Measurements from ENCODE around the gene S1PR1.
A peak's percentile ranks its signal among the peaks of the same experiment; 100 is the strongest.

The S1PR1 gene

DNA sequence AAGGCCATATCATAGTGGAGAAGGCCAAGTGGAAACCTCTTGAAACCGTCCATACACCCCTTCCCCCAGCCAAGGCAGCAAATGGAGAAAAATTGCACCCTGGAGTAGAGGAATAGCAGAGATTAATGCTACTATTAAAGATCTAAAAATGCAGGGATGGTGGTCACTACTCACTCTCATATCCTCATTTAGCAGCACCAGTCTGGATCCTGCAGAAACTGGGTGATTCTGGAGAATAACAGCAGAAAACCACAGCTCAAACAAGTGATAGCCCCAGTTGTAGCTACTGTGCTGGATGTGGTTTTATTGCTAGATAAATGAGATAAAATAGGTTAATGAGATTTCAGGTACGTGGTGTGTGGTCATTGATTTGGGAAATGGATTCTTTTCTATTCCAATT lies 30.3 kb downstream of the S1PR1 start:
- Mint-ChIP-seq H3K4me1 (ENCODE audit: low read depth) (peaks cover 31% of the 10 kb centered on the region), H3K4me3 (no peak overlapping the region), H3K9me3 (peaks cover 15% of the 10 kb centered on the region), H3K36me3 (ENCODE audit: low read depth) (peaks cover 14% of the 10 kb centered on the region), H3K27ac (no peak overlapping the region), H3K27me3 (ENCODE audit: low read depth) (no peaks in the 10 kb centered on the region)

DNA sequence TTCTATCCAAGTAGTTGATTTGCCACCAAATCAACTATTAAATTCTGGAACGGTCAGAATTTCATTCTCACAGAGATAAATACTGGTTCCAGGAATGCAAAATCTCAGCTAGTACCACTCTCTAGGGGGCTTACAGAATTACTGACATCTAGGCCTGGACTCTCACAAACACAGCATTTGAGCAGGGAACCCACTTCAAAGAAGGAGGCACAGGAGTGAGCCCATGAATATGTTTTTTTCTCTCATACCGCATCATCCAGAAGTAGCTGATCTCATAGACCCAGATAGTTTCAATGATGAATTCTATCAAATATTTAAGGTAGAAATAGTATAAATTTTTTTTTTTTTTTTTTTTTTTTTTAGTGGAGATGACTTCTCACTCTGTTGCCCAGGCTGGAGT lies 32.1 kb downstream of the S1PR1 start:
- Mint-ChIP-seq H3K9me3 (peaks cover 25% of the 10 kb centered on the region), H3K36me3 (ENCODE audit: low read depth) (peaks cover 18% of the 10 kb centered on the region), H3K27ac (no peak overlapping the region), H3K27me3 (ENCODE audit: low read depth) (no peaks in the 10 kb centered on the region), H3K4me1 (ENCODE audit: low read depth) (peaks cover 21% of the 10 kb centered on the region), H3K4me3 (no peak overlapping the region)

DNA sequence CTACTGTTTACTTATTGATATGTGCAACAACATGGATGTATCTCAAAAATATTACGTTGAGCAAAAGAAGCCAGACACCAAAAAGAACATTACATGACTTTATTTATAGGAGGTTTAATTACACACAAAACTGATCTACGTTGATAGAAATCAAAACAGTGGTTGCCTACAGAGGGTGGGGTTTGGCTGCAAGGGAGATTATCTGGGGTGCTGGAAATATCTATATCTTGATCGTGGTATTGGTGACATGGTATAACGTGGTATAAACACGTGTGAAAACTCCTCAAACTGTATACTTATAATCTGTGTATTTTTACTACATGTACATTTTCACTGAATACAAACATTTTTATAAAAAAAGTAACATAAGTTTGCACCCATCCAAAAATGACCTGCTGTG lies 38.9 kb downstream of the S1PR1 start:
- no peak overlapping the region for H3K4me3 Mint-ChIP-seq
- peaks cover 28% of the 10 kb centered on the region for H3K9me3 Mint-ChIP-seq
- H3K27me3 Mint-ChIP-seq (ENCODE audit: low read depth), result peaks cover 5% of the 10 kb centered on the region
- H3K36me3 Mint-ChIP-seq (ENCODE audit: low read depth), result peaks cover 7% of the 10 kb centered on the region
- H3K4me1 Mint-ChIP-seq (ENCODE audit: low read depth), result peaks cover 33% of the 10 kb centered on the region
- H3K27ac Mint-ChIP-seq, result no peak overlapping the region

DNA sequence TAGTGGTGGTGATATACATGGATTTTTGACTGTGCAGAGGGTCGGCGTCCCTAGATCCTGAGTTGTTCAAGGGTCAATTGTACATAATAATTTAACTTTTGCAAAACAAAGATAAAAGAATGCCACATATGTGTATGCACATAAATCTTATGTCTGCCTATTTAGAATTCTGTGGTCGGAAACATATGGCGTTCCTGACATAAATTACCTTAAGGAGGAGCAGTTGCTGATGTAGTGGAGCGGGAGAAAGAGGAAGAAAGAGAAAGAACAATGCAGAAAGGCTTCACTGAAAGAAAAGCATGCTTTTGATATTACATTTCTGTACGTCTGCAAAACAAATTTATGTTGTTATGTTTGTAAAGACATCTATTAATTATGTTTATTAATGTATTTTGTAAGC lies 40.0 kb downstream of the S1PR1 start:
- Mint-ChIP-seq H3K9me3 (peaks cover 17% of the 10 kb centered on the region), H3K27ac (no peak overlapping the region)

DNA sequence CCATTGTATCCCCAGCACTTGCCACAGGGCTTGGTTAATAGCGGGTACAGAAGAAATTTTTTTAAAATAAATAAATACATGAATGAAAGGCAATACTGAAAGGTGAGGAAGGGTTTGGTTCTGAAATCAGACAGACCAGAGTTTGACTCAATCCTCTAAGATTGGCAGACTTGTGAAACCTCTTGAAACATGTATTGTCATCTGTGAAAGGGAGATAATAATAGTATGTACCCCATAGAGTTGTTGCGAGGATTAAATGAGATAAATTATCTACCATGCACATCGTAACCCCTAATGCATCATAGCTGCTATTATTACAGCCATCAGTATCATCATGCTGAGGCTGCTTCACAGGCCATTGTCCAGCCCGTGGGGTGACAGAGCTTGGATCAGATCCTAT lies 41.4 kb downstream of the S1PR1 start:
- Mint-ChIP-seq H3K36me3 (ENCODE audit: low read depth) (peaks cover 11% of the 10 kb centered on the region), H3K4me3 (no peak overlapping the region), H3K4me1 (ENCODE audit: low read depth) (peaks cover 49% of the 10 kb centered on the region), H3K9me3 (peaks cover 12% of the 10 kb centered on the region), H3K27me3 (ENCODE audit: low read depth) (peaks cover 5% of the 10 kb centered on the region), H3K27ac (peak overlapping the region; percentile 87)

More for the DNA sequence above, 40.0 kb downstream of the S1PR1 start:
- Mint-ChIP-seq H3K36me3 (ENCODE audit: low read depth) (peaks cover 12% of the 10 kb centered on the region), H3K4me1 (ENCODE audit: low read depth) (peaks cover 39% of the 10 kb centered on the region), H3K27me3 (ENCODE audit: low read depth) (peaks cover 5% of the 10 kb centered on the region), H3K4me3 (no peak overlapping the region)

DNA sequence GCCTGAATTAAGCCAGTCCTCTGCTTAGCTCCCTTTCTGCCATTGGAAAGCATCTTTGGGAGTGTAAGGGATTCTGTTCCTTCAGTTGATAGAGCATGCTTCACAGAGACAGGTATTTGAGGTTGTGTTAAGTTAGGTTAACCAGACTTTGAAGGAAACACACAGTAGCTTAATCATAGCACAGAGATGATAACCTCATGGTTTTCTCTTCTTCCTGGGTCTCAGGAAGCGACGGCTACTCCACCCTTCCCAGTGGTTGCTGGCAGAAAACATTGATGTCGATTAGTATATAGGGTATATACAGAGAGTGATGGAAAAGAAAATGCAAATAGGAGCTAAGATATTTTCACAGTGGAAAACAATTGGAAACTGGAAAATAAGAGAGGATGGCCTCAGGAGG lies 42.0 kb downstream of the S1PR1 start:
- H3K4me1 Mint-ChIP-seq (ENCODE audit: low read depth), result peaks cover 54% of the 10 kb centered on the region
- H3K27me3 Mint-ChIP-seq (ENCODE audit: low read depth), result peaks cover 5% of the 10 kb centered on the region
- peak overlapping the region; percentile 87 for H3K27ac Mint-ChIP-seq
- H3K9me3 Mint-ChIP-seq, result peaks cover 7% of the 10 kb centered on the region
- peaks cover 9% of the 10 kb centered on the region for H3K36me3 Mint-ChIP-seq (ENCODE audit: low read depth)
- H3K4me3 Mint-ChIP-seq, result peak overlapping the region; percentile 69

DNA sequence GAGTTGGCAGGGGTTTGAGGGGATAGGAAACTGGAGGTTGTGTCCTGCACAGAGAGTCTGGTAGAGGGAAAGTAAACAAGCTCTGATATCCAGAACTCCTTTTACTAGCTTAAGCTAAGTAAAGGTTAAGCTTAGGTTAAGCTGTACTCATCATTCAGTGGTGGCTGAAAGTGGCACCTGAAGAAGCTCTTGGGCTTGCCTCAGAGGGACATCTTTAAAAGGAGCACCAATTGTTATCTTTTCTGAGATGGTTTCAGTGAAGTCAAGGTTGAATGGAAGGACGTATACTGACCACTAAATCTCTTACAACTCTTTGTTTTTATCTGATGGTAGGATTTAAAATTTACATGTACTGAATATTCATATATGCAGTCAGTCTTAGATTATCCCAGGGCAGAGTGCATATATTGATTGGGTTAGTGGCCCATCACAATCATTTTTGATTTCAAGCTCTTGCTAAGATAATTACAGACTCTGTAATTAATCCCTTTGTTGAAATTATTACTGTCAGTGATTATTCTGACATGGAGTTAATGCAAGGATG lies 43.3 kb downstream of the S1PR1 start:
- Mint-ChIP-seq H3K27ac (no peak overlapping the region), H3K9me3 (no peaks in the 10 kb centered on the region), H3K36me3 (ENCODE audit: low read depth) (peaks cover 5% of the 10 kb centered on the region), H3K27me3 (ENCODE audit: low read depth) (no peaks in the 10 kb centered on the region), H3K4me3 (no peak overlapping the region), H3K4me1 (ENCODE audit: low read depth) (peaks cover 63% of the 10 kb centered on the region)

DNA sequence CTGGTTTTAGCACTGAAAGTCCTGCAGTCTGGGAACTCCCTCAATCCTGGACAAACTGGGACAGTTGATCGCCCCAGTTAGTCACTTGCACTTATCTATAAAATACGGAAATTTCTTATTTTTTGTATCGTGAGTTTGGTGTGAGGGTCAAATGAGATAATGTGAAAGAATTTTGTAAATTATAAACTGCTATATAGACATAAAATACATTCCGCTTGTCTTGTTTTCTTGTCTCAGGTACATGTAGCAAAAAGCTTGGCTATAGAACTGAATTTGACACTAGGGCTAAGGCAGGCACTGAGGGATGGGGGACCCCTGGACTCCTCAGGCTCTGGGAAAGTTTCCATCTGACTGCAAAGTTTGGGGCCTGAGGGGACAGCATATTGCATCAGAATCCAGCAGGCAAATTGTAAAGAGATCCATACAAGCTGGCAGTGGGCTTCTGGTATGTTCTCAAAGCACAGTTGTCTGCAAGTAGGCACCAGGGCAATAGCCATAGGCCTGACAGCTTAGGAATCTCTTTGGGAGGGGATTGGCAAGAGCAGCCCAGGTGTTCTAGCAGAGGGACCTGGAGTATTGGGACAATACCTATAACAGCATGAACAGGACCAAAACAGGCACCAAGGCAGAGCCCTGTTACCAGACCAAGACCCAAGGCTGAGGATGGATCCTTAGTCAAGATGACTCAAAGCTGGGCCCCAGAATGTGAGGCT lies 44.3 kb downstream of the S1PR1 start:
- Mint-ChIP-seq H3K4me3 (no peak overlapping the region), H3K27me3 (ENCODE audit: low read depth) (no peaks in the 10 kb centered on the region), H3K27ac (no peak overlapping the region), H3K9me3 (no peaks in the 10 kb centered on the region), H3K4me1 (ENCODE audit: low read depth) (peaks cover 71% of the 10 kb centered on the region), H3K36me3 (ENCODE audit: low read depth) (peaks cover 5% of the 10 kb centered on the region)

DNA sequence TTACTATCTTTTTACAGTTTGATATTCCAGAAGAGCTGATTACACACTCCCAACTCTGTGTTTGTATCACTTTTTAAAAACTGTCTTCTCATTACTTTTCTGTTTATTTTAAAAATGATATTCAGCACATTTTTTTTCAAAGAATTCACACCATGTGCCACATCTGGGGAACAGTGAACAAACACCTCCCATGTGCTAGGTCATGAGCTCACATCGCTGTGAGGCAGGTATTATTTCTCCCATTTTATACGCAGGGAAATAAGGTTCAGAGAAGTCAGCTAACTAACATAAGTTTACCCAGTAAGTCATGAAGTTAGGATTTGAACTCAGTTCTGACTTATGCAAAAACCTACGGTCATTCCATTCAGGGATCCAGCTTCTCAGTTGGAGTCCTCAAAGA lies 44.9 kb downstream of the S1PR1 start:
- H3K4me3 Mint-ChIP-seq, result no peak overlapping the region
- peaks cover 5% of the 10 kb centered on the region for H3K36me3 Mint-ChIP-seq (ENCODE audit: low read depth)
- H3K9me3 Mint-ChIP-seq, result no peaks in the 10 kb centered on the region
- H3K27ac Mint-ChIP-seq, result no peak overlapping the region
- H3K27me3 Mint-ChIP-seq (ENCODE audit: low read depth), result no peaks in the 10 kb centered on the region
- peaks cover 77% of the 10 kb centered on the region for H3K4me1 Mint-ChIP-seq (ENCODE audit: low read depth)

DNA sequence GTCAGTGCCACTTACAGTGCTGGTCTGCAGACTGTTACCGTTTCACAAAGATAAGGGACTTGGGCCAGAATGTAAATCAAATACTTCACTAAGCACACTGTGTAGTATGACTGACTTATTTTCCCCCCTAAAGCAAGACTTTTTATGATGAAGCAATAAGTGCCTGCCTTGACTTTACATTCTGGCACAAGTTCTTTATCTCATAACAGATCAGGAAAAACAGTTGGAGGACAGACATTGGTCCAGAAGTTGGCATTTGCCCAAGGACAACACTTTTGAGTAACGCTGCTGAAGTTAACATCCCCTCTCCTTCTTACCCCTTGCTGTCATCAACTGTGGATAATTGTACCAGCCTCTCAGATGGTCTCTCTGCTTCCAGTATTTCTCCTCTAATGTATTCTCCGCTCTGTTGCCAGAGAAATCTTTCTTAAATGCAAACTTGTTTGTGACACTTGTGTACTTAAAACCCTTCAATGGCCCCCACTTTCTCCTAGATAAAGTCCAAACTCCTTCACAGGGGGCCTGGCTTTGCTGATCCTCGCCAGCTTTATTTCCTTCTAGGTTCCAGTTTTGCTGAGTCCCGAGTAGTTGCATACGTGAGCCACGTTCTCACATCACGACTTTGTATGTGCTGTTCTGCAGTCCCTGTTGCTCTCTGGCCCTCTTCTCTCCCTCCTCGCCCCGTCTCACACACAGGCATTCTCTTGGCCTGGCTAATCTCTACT lies 45.7 kb downstream of the S1PR1 start:
- Mint-ChIP-seq H3K36me3 (ENCODE audit: low read depth) (peaks cover 5% of the 10 kb centered on the region), H3K4me3 (no peak overlapping the region), H3K27ac (peak overlapping the region; percentile 10), H3K4me1 (ENCODE audit: low read depth) (peaks cover 75% of the 10 kb centered on the region), H3K27me3 (ENCODE audit: low read depth) (no peaks in the 10 kb centered on the region), H3K9me3 (no peaks in the 10 kb centered on the region)

DNA sequence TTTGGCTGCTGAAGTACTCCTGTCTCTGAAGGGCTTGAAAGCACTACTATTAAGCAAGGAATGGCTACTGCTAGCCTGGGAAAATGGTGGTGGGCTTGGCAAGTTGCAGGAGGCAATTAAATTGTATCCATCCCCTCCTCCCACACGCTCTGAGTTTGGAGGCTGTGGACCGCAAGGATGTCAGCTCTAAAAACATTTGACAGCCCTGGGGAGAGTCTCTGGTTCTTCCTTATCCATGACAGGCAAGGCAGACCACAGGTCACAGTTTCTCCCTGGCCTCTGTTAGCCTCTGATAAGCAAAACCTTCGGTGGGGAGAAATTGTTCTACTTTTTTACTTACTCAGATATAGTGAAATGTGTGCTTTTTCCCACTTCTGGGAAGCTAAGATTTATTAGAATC lies 46.6 kb downstream of the S1PR1 start:
- Mint-ChIP-seq H3K27me3 (ENCODE audit: low read depth) (no peaks in the 10 kb centered on the region), H3K4me1 (ENCODE audit: low read depth) (peaks cover 72% of the 10 kb centered on the region), H3K27ac (peak overlapping the region; percentile 11), H3K36me3 (ENCODE audit: low read depth) (peaks cover 5% of the 10 kb centered on the region), H3K9me3 (no peaks in the 10 kb centered on the region), H3K4me3 (no peak overlapping the region)

DNA sequence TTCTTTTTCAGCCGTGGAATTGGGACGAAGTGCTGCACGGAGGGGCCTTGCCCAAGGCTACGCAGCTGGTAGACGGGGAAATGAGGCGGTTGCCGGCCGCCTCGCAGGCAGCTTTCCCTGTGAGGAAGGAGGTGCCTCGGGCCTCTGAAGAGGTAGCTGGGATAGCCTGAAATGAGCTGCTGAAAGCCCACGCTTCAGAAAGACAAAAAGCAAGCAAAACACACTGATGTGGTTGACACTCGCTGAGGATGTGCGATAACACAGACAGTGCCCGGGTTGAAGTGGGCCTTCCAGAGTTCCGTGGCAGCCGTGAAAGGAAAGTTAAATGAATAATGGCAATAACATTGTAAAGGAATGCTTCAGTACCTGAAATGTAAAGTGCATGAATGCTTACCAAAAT lies 47.2 kb downstream of the S1PR1 start:
- peak overlapping the region; percentile 36 for H3K4me3 Mint-ChIP-seq
- H3K4me1 Mint-ChIP-seq (ENCODE audit: low read depth), result peaks cover 72% of the 10 kb centered on the region

DNA sequence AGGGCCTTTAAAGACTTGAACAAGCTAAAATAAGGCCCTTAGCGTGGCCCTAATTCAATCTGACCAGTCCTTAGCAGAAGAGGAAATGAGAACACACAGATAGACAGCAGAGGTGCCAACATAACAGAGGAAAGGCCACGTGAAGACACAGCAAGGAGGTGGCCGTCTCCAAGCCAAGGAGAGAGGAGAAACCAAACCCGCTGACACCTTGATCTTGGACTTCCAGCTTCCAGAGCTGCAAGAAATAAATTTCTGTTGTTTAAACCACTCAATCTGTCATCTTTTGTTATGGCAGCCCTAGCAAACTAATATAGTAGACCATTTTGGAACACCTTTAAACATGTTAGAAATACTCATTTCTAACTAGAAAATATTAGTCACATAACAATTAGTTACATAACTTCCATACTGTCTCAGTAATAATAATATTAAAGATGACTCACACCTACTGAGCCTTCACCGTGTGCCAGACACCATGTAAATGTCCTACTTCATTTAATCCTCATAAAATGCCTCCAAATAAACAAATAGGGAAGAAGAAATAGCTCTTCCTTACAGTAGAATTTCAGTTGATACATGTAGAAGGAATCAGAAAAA lies 47.9 kb downstream of the S1PR1 start:
- H3K36me3 Mint-ChIP-seq (ENCODE audit: low read depth), result peaks cover 5% of the 10 kb centered on the region
- peak overlapping the region; percentile 75 for H3K27ac Mint-ChIP-seq
- H3K4me1 Mint-ChIP-seq (ENCODE audit: low read depth), result peaks cover 67% of the 10 kb centered on the region
- no peaks in the 10 kb centered on the region for H3K9me3 Mint-ChIP-seq
- H3K4me3 Mint-ChIP-seq, result peak overlapping the region; percentile 36
- no peaks in the 10 kb centered on the region for H3K27me3 Mint-ChIP-seq (ENCODE audit: low read depth)

More for the DNA sequence above, 47.2 kb downstream of the S1PR1 start:
- H3K9me3 Mint-ChIP-seq, result no peaks in the 10 kb centered on the region
- no peaks in the 10 kb centered on the region for H3K27me3 Mint-ChIP-seq (ENCODE audit: low read depth)
- H3K27ac Mint-ChIP-seq, result peak overlapping the region; percentile 75
- H3K36me3 Mint-ChIP-seq (ENCODE audit: low read depth), result peaks cover 5% of the 10 kb centered on the region

DNA sequence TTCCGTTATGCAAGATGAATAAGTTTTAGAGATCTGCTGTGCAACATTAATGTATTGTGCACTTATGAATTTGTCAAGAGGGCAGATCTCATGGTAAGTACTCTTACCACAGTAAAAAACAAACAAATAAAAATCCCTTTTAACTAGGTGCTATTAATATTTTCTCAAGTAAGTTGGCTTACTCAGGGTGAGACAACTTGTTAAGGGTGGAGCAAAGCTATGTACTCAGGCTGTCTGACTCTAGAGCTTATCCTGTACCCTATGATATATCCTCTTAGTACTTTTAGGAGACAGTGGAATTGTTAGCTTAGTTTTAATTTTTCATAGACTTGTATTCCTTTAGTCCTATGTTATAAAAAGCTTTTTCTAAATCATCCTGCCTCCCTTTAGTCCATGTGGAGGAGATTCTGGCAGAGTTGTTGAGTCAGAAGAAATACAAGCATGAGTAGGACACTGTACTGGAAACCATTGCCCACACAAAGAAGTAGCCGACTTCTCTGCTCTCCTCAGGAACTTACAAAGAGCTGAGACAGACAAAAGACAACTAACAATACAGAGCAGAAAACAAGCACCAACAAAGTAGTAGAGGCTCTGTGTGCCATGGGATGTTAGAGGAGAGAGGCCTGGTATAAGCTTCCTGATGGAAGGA lies 49.2 kb downstream of the S1PR1 start:
- peaks cover 66% of the 10 kb centered on the region for H3K4me1 Mint-ChIP-seq (ENCODE audit: low read depth)

More for the DNA sequence above, 49.2 kb downstream of the S1PR1 start:
- peaks cover 4% of the 10 kb centered on the region for H3K36me3 Mint-ChIP-seq (ENCODE audit: low read depth)
- no peak overlapping the region for H3K4me3 Mint-ChIP-seq
- H3K9me3 Mint-ChIP-seq, result no peaks in the 10 kb centered on the region
- H3K27ac Mint-ChIP-seq, result peak overlapping the region; percentile 26
- H3K27me3 Mint-ChIP-seq (ENCODE audit: low read depth), result no peaks in the 10 kb centered on the region

Data from T-helper 1 cell treated with Interleukin-12 subunit alpha and Interleukin-12 subunit beta and Interleukin-4 antibody, amounts not matched to agents 30 μg/mL and 1 μg/mL, for 36 hours (primary cell).